Keratinocyte (primary cell): ENCODE data around the gene GPM6B. TPM values are rescaled to one million over a fixed set of nuclear protein-coding genes. Genes with fewer than 3 reads are reported as not detected.

Source experiments
- DNase-seq: peaks from one replicate; pipeline ENCODE4 v3.0.0-alpha.2; 2011; ENCODE audit warnings: low read depth, missing footprints, low spot score
- FAIRE-seq: peaks from 2 replicates; lab custom pipeline; 2011; peaks lifted over from hg19 to GRCh38; lab: Jason Lieb, UNC
- H2AFZ ChIP-seq: 2 replicates; pipeline ENCODE4 v1.6.0; 2012; ENCODE audit warnings: low read length, control low read depth, inconsistent platforms; ENCODE audit not compliant: control insufficient read depth
- H3K27ac ChIP-seq: 2 replicates; pipeline ENCODE4 v1.5.1; 2011; ENCODE audit warnings: low read length; ENCODE audit not compliant: control insufficient read depth, insufficient read depth
- H3K27me3 ChIP-seq: 3 replicates; pipeline ENCODE4 v1.6.0; 2011; ENCODE audit warnings: low read length; ENCODE audit not compliant: control insufficient read depth, insufficient read depth; ENCODE audit errors: extremely low read depth
- H3K36me3 ChIP-seq, 2 experiments: 2 replicates in 1 of 2; 3 replicates in 1 of 2; pipeline ENCODE4 v1.5.1; 2011; ENCODE audit warnings: low read length in 2 of 2, mild to moderate bottlenecking in 1 of 2; ENCODE audit not compliant: control insufficient read depth in 2 of 2, insufficient read depth in 2 of 2; ENCODE audit errors: extremely low read depth in 1 of 2
- H3K4me1 ChIP-seq: 3 replicates; pipeline ENCODE4 v1.5.1; 2011; ENCODE audit warnings: low read length; ENCODE audit not compliant: control insufficient read depth, insufficient read depth; ENCODE audit errors: extremely low read depth
- H3K4me2 ChIP-seq: 3 replicates; pipeline ENCODE4 v1.6.0; 2011; ENCODE audit warnings: low read depth, low read length; ENCODE audit not compliant: control insufficient read depth, insufficient read depth; ENCODE audit errors: extremely low read depth
- H3K4me3 ChIP-seq, 3 experiments: fragments of 200-600 bp in 1 of 3; sonication (generic) in 1 of 3; 2 replicates in 2 of 3; 3 replicates in 1 of 3; pipeline ENCODE4 v1.5.1; 2011 to 2016; ENCODE audit warnings: low read length in 3 of 3, mild to moderate bottlenecking in 3 of 3, control low read depth in 2 of 3, inconsistent platforms in 1 of 3, low read depth in 1 of 3, mixed read lengths in 1 of 3, mixed run types in 1 of 3, moderate library complexity in 1 of 3; ENCODE audit not compliant: control insufficient read depth in 2 of 3, insufficient read depth in 2 of 3; ENCODE audit errors: extremely low read depth in 1 of 3
- H3K79me2 ChIP-seq: 2 replicates; pipeline ENCODE4 v1.6.0; 2012; ENCODE audit warnings: low read length; ENCODE audit not compliant: control insufficient read depth, insufficient read depth
- H3K9ac ChIP-seq: 3 replicates; pipeline ENCODE4 v1.6.0; 2011; ENCODE audit warnings: low read length; ENCODE audit not compliant: control insufficient read depth, insufficient read depth; ENCODE audit errors: extremely low read depth
- H3K9me1 ChIP-seq: 3 replicates; pipeline ENCODE4 v1.6.0; 2011; ENCODE audit warnings: low read length; ENCODE audit not compliant: control insufficient read depth, insufficient read depth; ENCODE audit errors: extremely low read depth
- H3K9me3 ChIP-seq: 2 replicates; pipeline ENCODE4 v1.5.1; 2012; ENCODE audit warnings: low read depth, low read length; ENCODE audit not compliant: control insufficient read depth
- H4K20me1 ChIP-seq: 3 replicates; pipeline ENCODE4 v1.6.0; 2011; ENCODE audit warnings: low read length; ENCODE audit not compliant: control insufficient read depth, insufficient read depth; ENCODE audit errors: extremely low read depth
- EZH2 ChIP-seq: IDR thresholded peaks from one replicate; pipeline ENCODE4 v1.6.1; 2012; ENCODE audit warnings: inconsistent platforms, mild to moderate bottlenecking, low read length, moderate library complexity
- dilution Hi-C: fragments of 300-500 bp; cut with MboI; formaldehyde crosslinking; loops from one replicate; pipeline ENCODE4 v1.7.0; 2020; ENCODE audit warnings: low sequenced_read_pairs; ENCODE audit not compliant: extremely low pct_ligation_motif_present
- polyA plus RNA-seq, 5 experiments: library from polyadenylated mRNA; depleted of rRNA in 3 of 5; stranded (reverse) in 3 of 5; stranded (forward) in 1 of 5; unstranded in 1 of 5; fragments of >200 nt; gene quantifications; 1 replicate in 1 of 5; 2 replicates in 3 of 5; 3 replicates in 1 of 5; pipeline versions ENCODE4 v1.2.1 to v1.2.3, GENCODE V29; 2011 to 2012; ENCODE audit warnings: missing spikeins in 2 of 5, low read depth in 1 of 5, low replicate concordance in 1 of 5
- TF ChIP-seq, protein P1 (sequence below), 3 experiments: IDR thresholded peaks in 1 of 3; conservative IDR thresholded peaks in 1 of 3; optimal IDR thresholded peaks in 1 of 3; 2 replicates in 2 of 3; 3 replicates in 1 of 3; pipeline versions ENCODE3 to v1.5.1; 2011; ENCODE audit warnings: low read length in 3 of 3, mild to moderate bottlenecking in 3 of 3, moderate library complexity in 2 of 3, control low read depth in 1 of 3, inconsistent platforms in 1 of 3; ENCODE audit not compliant: insufficient read depth in 2 of 3; ENCODE audit errors: extremely low read depth in 1 of 3

The GPM6B gene
- polyA plus RNA-seq, 1 donor (not counting 4 experiments of a cell fraction or from before 2014, with no cell fraction given): 0.26 TPM

DNA sequence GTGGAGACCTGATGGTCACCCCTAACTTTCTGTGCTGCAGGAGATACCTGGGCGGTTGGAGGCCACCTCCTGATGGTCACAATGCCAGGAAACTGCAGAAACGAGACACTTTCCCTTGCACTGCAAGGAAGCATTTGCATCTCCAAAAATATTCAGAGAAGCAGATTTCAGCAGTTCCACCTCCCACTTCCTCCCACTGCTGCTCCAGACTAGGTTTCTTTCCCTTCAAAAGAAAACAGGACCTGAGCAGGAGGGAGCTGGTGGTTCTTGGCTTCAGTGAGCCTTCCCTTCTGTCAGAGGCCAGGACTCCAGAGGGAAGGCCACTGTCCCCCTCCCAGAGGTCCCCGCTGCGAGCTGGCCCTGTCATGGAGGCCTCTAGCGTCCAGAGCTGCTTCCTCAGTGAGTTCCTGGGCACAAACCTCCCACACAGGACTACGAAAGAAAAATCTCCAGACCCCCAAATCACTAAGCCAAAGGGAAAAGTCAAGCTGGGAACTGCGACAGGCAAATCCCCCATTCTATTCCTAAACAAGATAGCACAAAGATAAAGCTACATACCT, 35.9 kb downstream of the GPM6B start:
- peaks cover 12% of the 10 kb centered on the region for H3K27me3 ChIP-seq
- no peak overlapping the region for H3K27ac ChIP-seq
- H3K9me1 ChIP-seq: no peaks in the 10 kb centered on the region
- no peak for TF ChIP-seq EZH2
- TF ChIP-seq, protein P1, sequence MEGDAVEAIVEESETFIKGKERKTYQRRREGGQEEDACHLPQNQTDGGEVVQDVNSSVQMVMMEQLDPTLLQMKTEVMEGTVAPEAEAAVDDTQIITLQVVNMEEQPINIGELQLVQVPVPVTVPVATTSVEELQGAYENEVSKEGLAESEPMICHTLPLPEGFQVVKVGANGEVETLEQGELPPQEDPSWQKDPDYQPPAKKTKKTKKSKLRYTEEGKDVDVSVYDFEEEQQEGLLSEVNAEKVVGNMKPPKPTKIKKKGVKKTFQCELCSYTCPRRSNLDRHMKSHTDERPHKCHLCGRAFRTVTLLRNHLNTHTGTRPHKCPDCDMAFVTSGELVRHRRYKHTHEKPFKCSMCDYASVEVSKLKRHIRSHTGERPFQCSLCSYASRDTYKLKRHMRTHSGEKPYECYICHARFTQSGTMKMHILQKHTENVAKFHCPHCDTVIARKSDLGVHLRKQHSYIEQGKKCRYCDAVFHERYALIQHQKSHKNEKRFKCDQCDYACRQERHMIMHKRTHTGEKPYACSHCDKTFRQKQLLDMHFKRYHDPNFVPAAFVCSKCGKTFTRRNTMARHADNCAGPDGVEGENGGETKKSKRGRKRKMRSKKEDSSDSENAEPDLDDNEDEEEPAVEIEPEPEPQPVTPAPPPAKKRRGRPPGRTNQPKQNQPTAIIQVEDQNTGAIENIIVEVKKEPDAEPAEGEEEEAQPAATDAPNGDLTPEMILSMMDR (optimal IDR thresholded peaks at IDR 0.05 in 1 of 3, IDR thresholded peaks at IDR 0.05 in 1 of 3, conservative IDR thresholded peaks at IDR 0.05 in 1 of 3; ENCODE audit: extremely low read depth in 1 of 3, insufficient read depth in 2 of 3, low read length in 3 of 3): no peak
- no peaks in the 10 kb centered on the region for H4K20me1 ChIP-seq
- no peaks in the 10 kb centered on the region for H3K9me3 ChIP-seq
- no peak overlapping the region for H3K4me3 ChIP-seq
- dilution Hi-C loops: no loop called here
- no peaks in the 10 kb centered on the region for H3K4me1 ChIP-seq
- no peak overlapping the region for H3K4me2 ChIP-seq
- H2AFZ ChIP-seq: no peak overlapping the region
- H3K79me2 ChIP-seq: no peaks in the 10 kb centered on the region
- no peak overlapping the region for H3K9ac ChIP-seq
- DNase-seq (no peak), FAIRE-seq (no peak)
- H3K36me3 ChIP-seq: peaks cover 0 to 2% of the 10 kb centered on the region in 2 experiments

DNA sequence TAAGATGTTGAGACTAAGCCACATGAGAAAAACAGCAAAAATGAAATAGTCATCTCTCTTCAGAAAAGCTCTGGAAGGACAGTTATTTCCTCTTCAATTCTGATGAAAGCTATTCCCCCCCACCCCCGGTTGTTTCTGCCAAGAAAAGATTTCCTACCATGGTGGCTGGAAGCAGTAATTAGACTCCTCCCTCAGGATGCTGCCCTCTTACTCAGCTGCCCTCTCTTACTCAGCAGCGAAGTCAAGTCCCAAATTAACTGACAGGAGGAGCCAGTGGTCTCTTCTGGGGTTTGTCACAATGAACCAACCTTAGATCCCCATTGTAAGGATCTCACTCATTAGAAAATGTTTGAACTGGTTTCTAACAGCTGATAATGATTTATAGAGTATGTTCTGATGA, 38.0 kb downstream of the GPM6B start:
- Histone ChIP-seq H3K36me3 (peaks cover 0 to 5% of the 10 kb centered on the region in 2 experiments), H3K4me1 (no peaks in the 10 kb centered on the region), H4K20me1 (no peaks in the 10 kb centered on the region), H3K9me1 (no peaks in the 10 kb centered on the region), H3K4me2 (no peak overlapping the region), H3K27ac (no peak overlapping the region), H3K9ac (no peak overlapping the region), H2AFZ (no peak overlapping the region), H3K9me3 (no peaks in the 10 kb centered on the region), H3K79me2 (no peaks in the 10 kb centered on the region), H3K4me3 (no peak overlapping the region), H3K27me3 (peaks cover 7% of the 10 kb centered on the region)
- DNase-seq: no peak
- no peak for FAIRE-seq
- TF ChIP-seq EZH2: no peak
- dilution Hi-C loops: no loop called here

DNA sequence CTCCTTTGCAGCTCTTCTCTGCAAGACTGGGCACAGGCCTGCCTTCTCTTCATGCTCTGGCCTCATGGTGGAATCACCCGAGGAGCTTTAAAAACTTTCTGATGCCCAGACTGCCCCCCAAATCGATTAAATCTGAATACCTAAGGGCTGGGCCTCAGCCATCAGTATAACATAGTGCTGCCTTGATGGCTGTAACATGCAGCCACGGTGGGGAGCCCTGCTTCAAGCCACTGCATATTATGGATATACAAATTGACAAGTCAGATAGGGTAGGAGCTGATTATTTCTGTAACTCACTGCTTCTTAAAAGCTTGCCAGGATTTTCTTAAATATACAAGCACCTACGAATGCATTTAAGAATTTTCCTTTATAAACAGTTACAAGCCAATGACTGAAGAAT, 40.5 kb downstream of the GPM6B start:
- Histone ChIP-seq H3K9ac (no peak overlapping the region), H3K27ac (no peak overlapping the region), H3K27me3 (no peaks in the 10 kb centered on the region), H3K9me1 (no peaks in the 10 kb centered on the region), H3K79me2 (no peaks in the 10 kb centered on the region), H3K9me3 (no peaks in the 10 kb centered on the region), H4K20me1 (no peaks in the 10 kb centered on the region), H3K4me2 (no peak overlapping the region), H3K36me3 (peaks cover 0 to 8% of the 10 kb centered on the region in 2 experiments), H2AFZ (no peak overlapping the region), H3K4me3 (no peak overlapping the region), H3K4me1 (no peaks in the 10 kb centered on the region)
- FAIRE-seq (no peak), DNase-seq (no peak)
- TF ChIP-seq, protein P1 (optimal IDR thresholded peaks at IDR 0.05 in 1 of 3, IDR thresholded peaks at IDR 0.05 in 1 of 3, conservative IDR thresholded peaks at IDR 0.05 in 1 of 3; ENCODE audit: extremely low read depth in 1 of 3, insufficient read depth in 2 of 3, low read length in 3 of 3): no peak
- TF ChIP-seq EZH2: no peak
- dilution Hi-C loops: no loop called here
